Spinal cord (tissue), 10 donors: Measurements from ENCODE around the gene CLUH. TPM values are rescaled to one million over a fixed set of nuclear protein-coding genes. Genes with fewer than 3 reads are reported as not detected.
"Not testable (repeated sequence)": the region's sequence is repeated elsewhere in the genome, so short reads cannot be mapped to it uniquely, and the experiment has no call there.

Experiments
- DNase-seq, 6 donors: peaks; one replicate each; pipeline versions ENCODE4 v3.0.0 to v3.0.0-alpha.2; 2013 to 2015; ENCODE audit warnings: low spot score in 6 of 6, low read depth in 4 of 6
- H3K27ac ChIP-seq: one replicate; pipeline ENCODE4 v1.5.1; 2013; ENCODE audit warnings: low read depth, low read length, control low read depth
- H3K27me3 ChIP-seq: one replicate; pipeline ENCODE4 v1.6.1; 2013; ENCODE audit warnings: low read length; ENCODE audit not compliant: control insufficient read depth, insufficient read depth
- H3K36me3 ChIP-seq: one replicate; pipeline ENCODE4 v1.6.1; 2013; ENCODE audit warnings: low read length; ENCODE audit not compliant: control insufficient read depth, insufficient read depth
- H3K4me1 ChIP-seq: one replicate; pipeline ENCODE4 v1.6.1; 2013; ENCODE audit warnings: low read length; ENCODE audit not compliant: control insufficient read depth, insufficient read depth
- H3K4me3 ChIP-seq: one replicate; pipeline ENCODE4 v1.5.1; 2013; ENCODE audit warnings: low read depth, low read length, control low read depth
- H3K9me3 ChIP-seq: one replicate; pipeline ENCODE4 v1.6.1; 2013; ENCODE audit warnings: low read length; ENCODE audit not compliant: control insufficient read depth, insufficient read depth
- WGBS: methylation state at CpG from one replicate; pipeline ENCODE4 v1.1.5; 2013; ENCODE audit warnings: missing lambda C conversion rate; ENCODE audit not compliant: insufficient coverage; 5-methylcytosine and 5-hydroxymethylcytosine counted together
- polyA plus RNA-seq, 2 donors: library from polyadenylated mRNA; unstranded; fragments of 120-200 nt; gene quantifications; one replicate each; pipeline ENCODE4 v1.2.1, GENCODE V29; 2013; ENCODE audit not compliant: insufficient read length in 2 of 2
- total RNA-seq, 2 donors: library from RNA; depleted of rRNA in 1 of 2; stranded (reverse); fragments of 120-200 nt in 1 of 2; fragments of >200 nt in 1 of 2; gene quantifications; one replicate each; pipeline versions ENCODE4 v1.2.3 to v1.2.4, GENCODE V29; 2013 to 2014
- donor health status: healthy.

Gene CLUH
- total and polyA plus RNA-seq, 4 donors = 21.2 to 56.6 (median 39.5) TPM

DNA sequence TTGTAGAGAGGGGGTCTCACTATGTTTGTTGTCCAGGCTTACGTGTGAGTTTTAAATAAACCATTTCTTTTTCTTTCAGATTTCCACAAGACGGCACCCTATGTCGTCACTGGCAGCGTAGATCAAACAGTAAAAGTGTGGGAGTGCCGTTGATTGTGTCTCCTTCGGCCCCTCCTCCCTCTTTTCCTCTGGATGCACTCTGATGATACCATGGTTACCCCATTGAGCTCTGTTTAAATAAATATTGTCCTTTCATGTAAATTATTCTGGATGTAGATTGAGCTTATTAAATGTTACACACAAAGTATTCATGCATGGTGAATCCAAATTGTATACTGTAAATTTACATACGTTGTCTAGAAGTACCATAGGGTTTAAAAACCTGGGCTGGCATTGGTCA lies 29.9 kb downstream of the CLUH start:
- WGBS = no CpG with 5 or more reads among the region's 7 CpGs
- Histone ChIP-seq H3K27ac (no peak overlapping the region), H3K36me3 (peaks cover 47% of the 10 kb centered on the region)

DNA sequence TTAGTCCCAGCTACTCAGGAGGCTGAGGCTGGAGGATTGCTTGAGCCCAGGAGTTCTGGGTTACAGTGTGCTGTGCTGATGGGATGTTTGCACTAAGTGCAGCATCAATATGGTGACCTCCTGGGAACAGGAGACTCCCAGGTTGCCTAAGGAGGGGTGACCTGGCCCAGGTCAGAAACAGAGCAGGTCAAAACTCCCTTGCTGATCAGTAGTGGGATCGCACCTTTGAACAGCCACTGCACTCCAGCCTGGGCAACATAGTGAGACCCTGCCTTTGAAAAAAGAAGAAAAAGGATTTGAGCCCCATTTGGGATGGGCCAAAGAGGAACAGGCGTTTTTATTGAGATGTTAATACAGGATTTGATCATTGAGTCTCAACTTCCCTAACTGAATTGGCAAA lies 30.6 kb downstream of the CLUH start:
- 83% methylated on average over 1 of the region's 2 CpGs for WGBS
- Histone ChIP-seq H3K4me3 (no peak overlapping the region), H3K27me3 (no peaks in the 10 kb centered on the region), H3K36me3 (peaks cover 48% of the 10 kb centered on the region), H3K4me1 (peaks cover 7% of the 10 kb centered on the region), H3K27ac (no peak overlapping the region), H3K9me3 (no peaks in the 10 kb centered on the region)
- no peak for DNase-seq

More for the DNA sequence above, 29.9 kb downstream of the CLUH start:
- H3K4me3 ChIP-seq = no peak overlapping the region
- DNase-seq = no peak
- no peaks in the 10 kb centered on the region for H3K9me3 ChIP-seq
- peaks cover 12% of the 10 kb centered on the region for H3K4me1 ChIP-seq
- no peaks in the 10 kb centered on the region for H3K27me3 ChIP-seq

DNA sequence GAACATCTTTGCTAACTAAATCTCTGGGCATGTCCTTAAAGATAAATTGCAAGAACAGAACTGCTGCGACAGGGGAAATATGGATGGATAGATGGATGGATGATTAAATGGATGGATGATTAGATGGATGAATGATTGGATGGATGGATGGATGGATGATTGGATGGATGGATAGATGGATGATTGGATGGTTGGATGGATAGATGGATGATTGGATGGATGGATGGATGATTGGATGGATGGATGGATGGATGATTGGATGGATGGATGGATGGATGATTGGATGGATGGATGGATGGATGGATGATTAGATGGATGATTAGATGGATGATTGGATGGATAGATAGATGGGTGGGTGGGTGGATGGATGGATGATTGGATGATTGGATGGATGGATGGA lies 32.3 kb downstream of the CLUH start:
- not testable (repeated sequence) for H3K27ac ChIP-seq, DNase-seq, H3K4me1 ChIP-seq, H3K27me3 ChIP-seq, H3K9me3 ChIP-seq, H3K4me3 ChIP-seq
- H3K36me3 ChIP-seq = peaks cover 47% of the 10 kb centered on the region
- WGBS = 100% methylated on average over 1 of the region's 1 CpG

DNA sequence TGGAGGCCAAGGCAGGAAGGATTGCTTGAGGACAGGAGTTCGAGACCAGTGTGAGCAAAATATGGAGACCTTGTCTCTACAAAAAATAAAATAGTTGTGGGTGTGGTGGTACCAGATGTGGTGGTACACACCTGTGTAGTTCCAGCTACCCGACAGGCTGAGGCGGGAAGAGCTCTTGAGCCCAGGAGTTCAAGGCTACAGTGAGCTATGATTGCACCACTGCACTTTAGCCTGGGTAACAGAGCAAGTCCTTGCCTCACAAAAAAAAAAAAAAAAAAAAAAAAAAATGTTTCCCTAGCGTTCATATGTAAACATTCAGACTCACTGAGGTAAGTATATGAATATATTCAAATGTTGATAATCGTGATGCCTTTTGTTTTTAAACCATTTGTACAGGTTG lies 39.5 kb downstream of the CLUH start:
- no peak overlapping the region for H3K27ac ChIP-seq
- H3K27me3 ChIP-seq = no peaks in the 10 kb centered on the region
- DNase-seq = no peak
- no CpG with 5 or more reads among the region's 5 CpGs for WGBS
- H3K4me3 ChIP-seq = no peak overlapping the region
- peaks cover 61% of the 10 kb centered on the region for H3K36me3 ChIP-seq
- H3K9me3 ChIP-seq = no peaks in the 10 kb centered on the region
- H3K4me1 ChIP-seq = no peaks in the 10 kb centered on the region

DNA sequence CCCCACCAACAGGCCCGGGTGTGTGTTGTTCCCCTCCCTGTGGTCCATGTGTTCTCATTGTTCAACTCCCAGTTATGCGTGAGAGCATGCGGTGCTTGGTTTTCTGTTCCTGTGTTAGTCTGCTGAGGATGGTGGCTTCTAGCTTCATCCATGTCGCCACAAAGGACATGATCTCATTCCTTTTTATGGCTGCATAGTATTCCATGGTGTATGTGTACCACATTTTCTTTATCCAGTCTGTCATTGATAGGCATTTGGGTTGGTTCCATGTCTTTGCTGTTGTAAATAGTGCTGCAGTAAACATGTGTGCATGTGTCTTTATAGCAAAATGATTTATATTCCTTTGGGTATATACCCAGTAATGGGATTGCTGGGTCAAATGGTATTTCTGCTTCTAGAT lies 51.2 kb downstream of the CLUH start:
- H3K36me3 ChIP-seq, DNase-seq, H3K27me3 ChIP-seq, H3K9me3 ChIP-seq, H3K4me3 ChIP-seq, H3K4me1 ChIP-seq, H3K27ac ChIP-seq: not testable (repeated sequence)
- WGBS = no CpG with 5 or more reads among the region's 4 CpGs

DNA sequence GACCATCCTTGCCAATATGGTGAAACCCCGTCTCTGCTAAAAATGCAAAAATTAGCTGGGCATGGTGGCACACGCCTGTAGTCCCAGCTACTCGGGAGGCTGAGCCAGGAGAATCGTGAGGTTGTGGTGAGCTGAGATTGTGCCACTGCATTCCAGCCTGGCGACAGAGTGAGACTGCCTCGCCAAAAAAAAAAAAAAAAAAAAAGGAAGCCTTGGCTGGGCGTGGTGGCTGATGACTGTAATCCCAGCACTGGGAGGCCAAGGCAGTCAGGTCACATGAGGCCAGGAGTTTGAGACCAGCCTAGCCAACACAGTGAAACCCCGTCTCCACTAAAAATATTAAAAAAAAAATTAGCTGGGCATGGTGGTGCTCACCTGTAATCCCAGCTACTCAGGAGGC lies 52.2 kb downstream of the CLUH start:
- H3K9me3 ChIP-seq, DNase-seq, H3K36me3 ChIP-seq, H3K27ac ChIP-seq, H3K4me3 ChIP-seq, H3K4me1 ChIP-seq, H3K27me3 ChIP-seq: not testable (repeated sequence)
- WGBS = 93% methylated on average over 3 of the region's 8 CpGs

DNA sequence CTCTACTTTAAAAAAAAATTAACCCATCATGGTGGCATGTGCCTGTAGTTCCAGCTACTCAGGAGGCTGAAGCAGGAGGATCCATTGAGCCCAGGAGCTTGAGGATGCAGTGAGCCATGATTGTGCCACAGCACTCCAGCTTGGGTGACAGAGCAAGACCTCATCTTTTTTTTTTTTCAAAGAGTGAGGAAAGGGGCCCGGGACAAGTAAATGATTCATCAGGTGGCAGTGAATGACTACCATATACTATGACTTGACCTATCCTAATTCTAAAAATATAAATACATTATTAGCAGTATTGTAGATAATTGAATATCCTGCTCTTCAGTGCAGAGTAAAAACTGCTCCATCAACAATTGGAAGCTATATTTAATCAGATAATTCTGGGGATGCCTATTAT lies 55.3 kb downstream of the CLUH start:
- Histone ChIP-seq H3K36me3 (peaks cover 7% of the 10 kb centered on the region), H3K9me3 (peaks cover 1% of the 10 kb centered on the region), H3K27ac (no peak overlapping the region), H3K27me3 (no peaks in the 10 kb centered on the region), H3K4me3 (no peak overlapping the region), H3K4me1 (peaks cover 3% of the 10 kb centered on the region)
- no CpG with 5 or more reads among the region's 1 CpG for WGBS
- no peak for DNase-seq

DNA sequence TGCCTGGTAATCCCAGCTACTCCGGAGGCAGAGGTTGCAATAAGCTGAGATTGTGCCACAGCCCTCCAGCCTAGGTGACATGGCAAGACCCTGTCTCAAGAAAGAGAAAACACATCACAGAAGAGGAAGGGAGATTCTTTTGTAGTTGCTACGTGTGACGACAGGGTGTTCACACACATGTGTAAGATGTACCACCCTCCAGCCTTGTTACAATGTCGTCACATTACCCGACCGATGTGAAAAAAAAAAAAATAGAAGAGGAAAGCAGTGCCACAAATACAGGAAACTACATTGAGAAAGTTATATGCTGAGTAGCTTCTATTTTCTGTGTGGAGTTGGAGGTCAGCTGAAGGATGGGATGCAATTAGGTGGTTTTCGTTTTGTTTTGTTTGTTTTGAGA lies 56.0 kb downstream of the CLUH start:
- H3K9me3 ChIP-seq = no peaks in the 10 kb centered on the region

DNA sequence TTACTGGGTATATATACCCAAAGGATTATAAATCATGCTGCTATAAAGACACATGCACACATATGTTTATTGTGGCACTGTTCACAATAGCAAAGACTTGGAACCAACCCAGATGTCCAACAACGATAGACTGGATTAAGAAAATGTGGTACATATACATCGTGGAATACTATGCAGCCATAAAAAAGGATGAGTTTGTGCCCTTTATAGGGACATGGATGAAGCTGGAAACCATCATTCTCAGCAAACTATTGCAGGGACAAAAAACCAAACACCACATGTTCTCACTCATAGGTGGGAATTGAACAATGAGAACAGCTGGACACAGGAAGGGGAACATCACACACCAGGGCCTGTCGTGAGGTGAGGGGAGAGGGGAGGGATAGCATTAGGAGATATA lies 58.7 kb downstream of the CLUH start:
- H3K4me3 ChIP-seq, H3K27me3 ChIP-seq, DNase-seq, H3K9me3 ChIP-seq, H3K27ac ChIP-seq, H3K4me1 ChIP-seq: not testable (repeated sequence)
- no CpG with 5 or more reads among the region's 3 CpGs for WGBS
- H3K36me3 ChIP-seq = peaks cover 14% of the 10 kb centered on the region

More for the DNA sequence above, 56.0 kb downstream of the CLUH start:
- H3K4me3 ChIP-seq = no peak overlapping the region
- H3K27me3 ChIP-seq = no peaks in the 10 kb centered on the region
- WGBS = 60% methylated on average over 2 of the region's 7 CpGs
- no peak for DNase-seq
- H3K4me1 ChIP-seq = peaks cover 3% of the 10 kb centered on the region
- H3K36me3 ChIP-seq = peaks cover 7% of the 10 kb centered on the region
- no peak overlapping the region for H3K27ac ChIP-seq

DNA sequence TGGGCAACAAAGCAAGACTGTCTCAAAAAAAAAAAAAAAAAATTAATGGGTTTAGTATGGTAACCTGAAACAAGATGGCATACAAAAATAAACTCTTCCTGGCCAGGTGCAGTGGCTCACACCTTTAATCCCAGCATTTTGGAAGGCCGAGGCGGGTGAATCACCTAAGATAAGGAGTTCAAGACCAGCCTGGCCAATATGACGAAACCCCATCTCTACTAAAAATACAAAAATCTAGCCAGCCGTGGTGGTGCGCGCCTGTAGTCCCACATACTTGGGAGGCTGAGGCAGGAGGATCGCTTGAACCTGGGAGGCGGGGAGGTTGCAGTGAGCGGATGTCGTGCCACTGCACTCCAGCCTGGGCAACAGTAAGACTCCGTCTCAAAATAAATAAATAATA lies 62.4 kb downstream of the CLUH start:
- H3K9me3 ChIP-seq = no peaks in the 10 kb centered on the region
- 100% methylated on average over 2 of the region's 11 CpGs for WGBS

More for the DNA sequence above, 62.4 kb downstream of the CLUH start:
- no peak for DNase-seq
- H3K36me3 ChIP-seq = peaks cover 15% of the 10 kb centered on the region
- H3K4me1 ChIP-seq = no peaks in the 10 kb centered on the region
- H3K4me3 ChIP-seq = no peak overlapping the region
- H3K27me3 ChIP-seq = no peaks in the 10 kb centered on the region
- H3K27ac ChIP-seq = no peak overlapping the region
